Fibroblast of skin of back (primary cell): ENCODE results near the gene DRAM1.

Source experiments
- DNase-seq: peaks from one replicate; pipeline ENCODE4 v3.0.0-alpha.2; 2013

The DRAM1 gene

GRCh38 chr12:101941306-101942249 lies 64.2 kb downstream of the DRAM1 start:
- no peak for DNase-seq

GRCh38 chr12:101942250-101942605 lies 64.8 kb downstream of the DRAM1 start:
- DNase-seq: no peak

- DNase-seq: peak; percentile 25
Measured at GRCh38 chr12:101945369-101946232, 68.2 kb downstream of the DRAM1 start.

DNA sequence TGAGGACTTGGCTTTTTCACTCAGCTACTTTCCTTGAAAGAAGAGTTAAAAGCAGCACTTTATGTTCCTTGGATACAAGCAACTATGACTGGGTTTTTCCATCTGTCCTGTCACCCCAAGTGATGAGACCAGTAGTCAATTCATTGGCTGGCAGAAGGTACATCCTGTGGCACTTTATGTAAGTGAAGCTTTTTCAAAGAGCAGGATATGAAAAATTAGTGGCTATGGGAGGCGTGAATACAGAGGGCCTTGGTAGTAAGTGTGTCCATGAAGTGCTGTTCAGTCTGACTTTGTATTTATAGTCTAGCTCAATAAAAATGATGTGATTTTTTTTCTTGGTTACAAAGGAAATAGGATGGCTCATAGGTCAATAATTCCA lies 68.8 kb downstream of the DRAM1 start:
- no peak for DNase-seq

DNA sequence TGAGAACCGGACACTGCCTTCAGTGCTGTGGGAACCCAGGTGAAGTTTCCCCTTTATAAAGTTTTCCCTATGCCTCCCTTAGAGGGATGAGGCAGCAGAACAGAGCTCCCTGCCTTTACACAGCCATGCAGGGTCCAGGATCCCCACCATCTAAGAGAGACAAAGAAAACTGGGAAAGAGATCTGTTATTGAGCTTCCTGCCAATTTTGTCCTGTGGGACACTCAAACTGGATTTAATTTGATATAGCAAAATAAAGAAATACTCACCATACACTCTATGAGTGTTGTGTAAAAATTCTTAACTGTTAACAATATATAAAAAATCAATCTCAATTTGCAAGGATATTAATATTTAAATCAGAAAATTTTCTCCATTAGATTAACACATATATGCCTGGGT lies 69.9 kb downstream of the DRAM1 start:
- no peak for DNase-seq

DNA sequence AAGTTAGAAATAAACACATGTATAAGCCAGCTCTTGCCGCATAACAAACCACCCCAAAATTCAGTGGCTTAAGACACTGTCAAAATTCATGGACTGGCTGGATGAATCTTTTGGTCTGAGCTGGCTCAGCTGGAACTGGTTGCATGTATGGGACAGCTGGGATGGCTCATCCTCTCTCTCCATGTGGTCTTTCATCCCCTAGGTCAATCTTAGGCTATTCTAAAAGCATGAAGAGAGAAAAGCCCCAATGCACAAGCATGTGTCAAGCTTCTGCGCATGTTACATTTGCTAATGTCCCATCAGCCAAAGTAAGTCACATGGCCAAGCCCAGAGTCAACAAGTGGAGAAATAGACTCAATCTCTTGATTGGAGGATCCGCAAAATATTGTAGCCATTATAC lies 71.0 kb downstream of the DRAM1 start:
- DNase-seq: no peak

GRCh38 chr12:101951002-101951670 lies 73.8 kb downstream of the DRAM1 start:
- DNase-seq: no peak

- no peak for DNase-seq
Measured at GRCh38 chr12:101954113-101954512, 76.7 kb downstream of the DRAM1 start.

DNA sequence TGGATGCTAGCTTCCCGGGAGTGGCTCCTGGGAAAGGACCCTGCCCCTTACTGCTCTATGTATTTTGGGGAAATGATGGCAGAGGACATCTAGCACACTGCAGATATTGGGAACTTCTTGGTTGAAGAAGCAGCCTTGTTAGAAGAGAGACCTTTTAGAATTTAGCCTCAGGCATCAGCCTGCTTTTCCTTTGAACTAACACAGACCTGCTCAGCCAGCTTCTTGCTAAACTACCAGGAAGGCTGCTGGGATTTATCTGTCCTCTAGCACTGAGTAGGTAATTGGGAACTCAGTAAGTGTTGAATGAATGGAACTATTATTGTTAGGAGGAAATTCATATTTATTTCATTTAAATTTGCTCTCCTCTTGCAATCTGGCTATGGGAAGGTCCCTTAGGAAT lies 77.3 kb downstream of the DRAM1 start:
- no peak for DNase-seq

- peak; percentile 18 for DNase-seq
Measured at GRCh38 chr12:101957252-101957959, 80.0 kb downstream of the DRAM1 start.

DNA sequence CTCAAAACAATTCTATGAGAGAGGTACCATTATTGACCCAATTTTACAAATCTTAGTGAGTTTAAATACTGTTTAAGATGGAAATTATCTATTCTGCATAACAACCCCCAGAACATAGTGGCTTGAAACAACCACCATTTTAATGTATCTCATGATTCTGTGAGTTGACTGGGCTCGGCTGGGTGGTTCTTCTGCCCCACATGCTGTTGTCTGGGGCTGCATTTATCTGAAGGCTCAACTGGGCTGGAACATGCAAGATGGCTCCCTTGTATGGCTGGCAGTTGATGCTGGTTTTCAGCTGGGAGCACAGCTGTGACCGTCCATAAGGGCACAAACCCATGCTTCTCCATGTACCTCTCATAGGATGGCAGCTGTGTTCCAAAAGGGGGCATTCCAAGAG lies 82.2 kb downstream of the DRAM1 start:
- DNase-seq: no peak

DNA sequence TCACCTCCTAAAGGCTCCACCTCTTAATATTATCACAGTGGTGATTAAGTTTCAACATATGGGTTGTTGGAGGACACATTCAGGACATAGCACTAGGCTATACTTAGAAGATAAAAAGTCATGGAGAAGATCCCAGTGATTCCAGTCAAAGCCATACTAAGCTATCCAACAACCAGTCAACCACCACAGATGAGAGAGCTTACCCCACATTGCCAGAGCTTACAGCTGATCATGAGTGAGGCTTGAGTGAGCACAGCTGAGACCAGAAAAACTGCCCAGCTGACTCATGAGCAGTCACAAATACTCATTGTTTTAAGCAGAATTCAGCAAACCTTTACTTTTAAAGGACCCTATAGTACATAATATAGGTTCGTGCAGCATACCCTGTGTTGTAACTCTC lies 85.1 kb downstream of the DRAM1 start:
- no peak for DNase-seq

DNA sequence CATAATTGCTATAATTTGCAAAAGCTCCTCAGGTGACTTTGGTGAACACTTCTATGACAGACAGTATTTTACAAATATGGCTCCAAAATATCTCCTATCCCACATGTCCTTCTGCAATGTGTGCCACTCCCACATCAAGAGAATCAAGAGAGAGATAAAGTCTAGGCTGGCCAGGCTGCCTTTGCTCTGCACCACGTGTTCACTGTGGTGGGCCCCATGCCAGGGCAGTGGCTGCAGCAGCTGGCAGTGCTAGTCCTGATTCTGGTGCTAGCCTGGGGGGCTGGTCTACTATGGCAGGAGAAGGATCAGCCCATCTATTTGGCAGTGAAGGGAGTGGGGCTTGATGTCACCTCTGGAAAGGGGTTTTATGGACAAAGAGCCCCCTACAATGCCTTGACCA lies 86.3 kb downstream of the DRAM1 start:
- DNase-seq: no peak

DNA sequence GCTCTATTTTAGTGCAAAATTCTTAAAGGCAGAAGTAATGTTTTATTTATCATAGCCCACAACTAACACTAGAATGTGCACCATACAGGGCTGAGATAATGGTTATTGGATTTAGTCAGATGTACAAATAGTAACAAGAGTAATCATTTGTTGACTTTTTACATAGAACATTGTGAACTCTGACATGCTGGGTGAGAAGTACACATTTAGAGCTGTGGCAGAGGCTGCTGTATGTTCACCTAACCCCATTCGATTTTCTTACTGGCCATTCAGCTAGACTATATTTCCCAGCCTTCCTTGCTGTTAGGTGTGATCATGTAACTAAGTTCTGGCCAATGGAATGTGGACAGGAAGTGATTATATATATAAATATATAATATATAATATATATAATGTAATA lies 89.1 kb downstream of the DRAM1 start:
- DNase-seq: no peak

DNA sequence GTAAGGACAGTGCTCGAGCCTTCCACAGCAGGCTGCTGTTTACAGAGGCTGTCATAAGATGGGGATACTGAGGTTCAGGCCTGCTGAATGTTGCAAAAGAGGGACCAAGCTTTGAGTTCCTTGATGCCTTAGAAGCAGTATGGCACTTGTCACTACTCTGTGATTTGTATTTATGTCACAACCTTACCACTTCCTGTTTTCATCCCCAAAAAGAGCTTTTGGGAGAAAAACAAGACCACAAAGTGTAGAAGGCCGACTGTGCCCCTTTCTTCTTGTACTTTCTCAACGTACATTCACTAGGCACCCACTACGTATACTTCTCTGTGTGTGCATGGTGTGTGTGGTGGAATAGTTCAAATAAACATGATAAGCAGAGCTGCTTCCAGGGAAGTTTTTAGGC lies 90.1 kb downstream of the DRAM1 start:
- DNase-seq: no peak

DNA sequence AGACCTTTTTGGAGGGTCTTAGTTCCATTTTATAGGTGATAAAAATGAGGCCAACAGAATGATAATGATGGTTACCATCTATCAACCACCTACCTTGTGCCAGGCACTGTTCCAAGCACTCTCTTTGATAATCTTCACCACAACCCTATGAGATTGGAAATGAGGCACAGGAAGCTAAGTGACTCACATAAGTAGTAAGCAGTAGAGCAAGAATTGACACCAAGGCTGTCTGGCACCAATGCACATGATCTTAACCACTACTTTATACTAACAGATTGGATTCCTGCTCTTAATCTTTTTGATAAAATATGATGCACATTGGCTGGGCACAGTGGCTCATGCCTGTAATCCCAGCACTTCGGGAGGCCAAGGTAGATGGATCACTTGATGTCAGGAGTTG lies 91.4 kb downstream of the DRAM1 start:
- DNase-seq: no peak
